IPS-18c (cell line): Measurements from ENCODE around the gene SLC26A4.

Experiments used
- H3K4me3 ChIP-seq: 2 replicates; pipeline ENCODE4 v1.7.0; 2013; ENCODE audit warnings: low read depth, mild to moderate bottlenecking, low read length, moderate library complexity; ENCODE audit not compliant: insufficient read depth
- H3K9me3 ChIP-seq: one replicate; pipeline ENCODE4 v1.6.1; 2013; ENCODE audit warnings: mild to moderate bottlenecking, low read length, moderate library complexity; ENCODE audit not compliant: control insufficient read depth, insufficient read depth

The SLC26A4 gene

DNA sequence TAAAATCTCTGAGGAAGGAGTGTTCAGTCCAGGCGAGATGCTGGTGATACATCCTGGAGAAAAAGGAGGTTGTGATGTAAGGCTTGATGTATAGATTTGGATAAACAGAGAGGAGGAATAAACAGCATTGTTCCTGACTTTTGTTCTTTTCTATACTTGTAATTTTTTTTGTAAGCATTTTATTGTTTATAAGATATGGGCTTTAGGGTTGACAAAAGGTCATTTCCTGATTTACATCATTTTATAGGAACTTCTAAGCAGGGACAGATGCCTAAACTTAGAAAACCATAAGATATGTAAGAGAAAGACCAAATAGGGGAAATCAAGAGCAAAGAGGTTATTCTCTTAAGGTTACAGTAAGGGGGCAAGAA lies 16.7 kb upstream of the SLC26A4 start:
- no peak overlapping the region for H3K4me3 ChIP-seq
- no peaks in the 10 kb centered on the region for H3K9me3 ChIP-seq

DNA sequence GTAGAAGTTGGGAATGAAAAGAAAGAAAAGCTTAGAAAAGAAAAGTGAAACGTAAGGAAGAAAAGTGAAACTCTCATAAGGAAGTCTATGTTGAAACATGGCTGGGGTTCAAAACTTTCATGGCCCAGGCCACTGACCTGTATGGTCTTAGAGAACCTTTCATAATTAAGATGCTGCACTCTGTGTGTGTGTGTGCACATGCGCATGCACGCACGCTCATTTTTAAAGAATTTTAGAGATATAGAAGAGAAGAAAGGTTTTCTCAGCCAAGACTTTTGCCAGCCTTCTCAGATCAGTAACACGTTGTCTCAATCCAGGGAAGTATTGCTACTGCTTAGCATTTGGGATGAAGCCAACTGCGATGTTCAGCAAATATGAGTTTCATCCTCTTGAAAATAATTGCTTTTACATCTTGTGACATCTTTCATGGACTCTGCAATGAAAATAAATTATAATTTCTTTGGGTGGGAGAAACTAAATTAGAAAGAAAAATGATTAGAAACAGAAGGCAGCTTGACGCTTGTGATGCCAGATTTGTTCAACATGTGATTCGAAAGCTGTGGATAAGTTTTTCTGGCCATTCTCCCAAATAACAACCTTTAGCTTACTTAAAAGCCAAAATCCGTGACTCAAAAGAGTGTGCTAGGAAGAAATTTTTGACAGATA lies 16.2 kb upstream of the SLC26A4 start:
- H3K9me3 ChIP-seq = no peaks in the 10 kb centered on the region
- H3K4me3 ChIP-seq = no peak overlapping the region

GRCh38 chr7:107652642-107653041 lies 8.0 kb upstream of the SLC26A4 start:
- Histone ChIP-seq H3K9me3 (peaks cover 5% of the 10 kb centered on the region), H3K4me3 (no peak overlapping the region)

DNA sequence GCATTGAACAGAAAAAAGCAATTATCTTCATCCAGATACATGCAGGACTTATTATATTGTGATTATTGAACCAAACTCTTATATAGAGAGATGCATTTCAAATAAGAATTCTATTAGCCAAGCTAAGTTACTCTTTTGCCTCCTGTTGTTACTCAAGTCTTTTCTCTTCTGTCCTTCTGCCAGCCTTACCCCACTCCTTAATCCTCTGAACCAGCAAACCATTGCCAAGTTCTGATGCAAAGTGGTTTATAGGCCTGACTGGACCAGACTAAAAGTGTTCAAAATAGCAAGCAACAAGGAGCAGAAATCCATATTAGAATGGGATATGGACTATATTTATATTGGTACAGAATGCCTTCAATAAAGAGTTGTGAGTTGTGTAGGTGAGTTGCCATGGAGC lies 2.2 kb upstream of the SLC26A4 start:
- no peak overlapping the region for H3K4me3 ChIP-seq
- H3K9me3 ChIP-seq = no peaks in the 10 kb centered on the region

DNA sequence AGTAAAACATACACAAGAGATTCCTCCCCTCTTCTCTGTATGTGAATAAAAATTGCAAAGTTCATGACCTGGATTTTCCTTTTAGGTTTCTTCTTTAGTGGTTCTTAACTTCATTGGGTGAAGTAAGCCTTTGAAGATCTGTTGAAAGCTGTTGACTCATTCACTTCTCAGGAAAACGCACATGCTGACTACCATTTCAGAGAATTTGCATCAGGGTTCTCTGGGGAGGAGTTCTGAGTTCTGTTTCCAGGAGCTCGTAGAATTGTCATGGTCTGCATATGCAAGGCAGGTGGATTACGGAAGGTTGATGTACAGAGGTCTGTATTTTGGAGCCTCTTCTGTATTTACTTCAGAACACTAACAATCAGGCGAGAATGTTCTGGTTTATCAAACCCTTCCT lies 962 bp upstream of the SLC26A4 start:
- no peak overlapping the region for H3K4me3 ChIP-seq
- H3K9me3 ChIP-seq = no peaks in the 10 kb centered on the region

DNA sequence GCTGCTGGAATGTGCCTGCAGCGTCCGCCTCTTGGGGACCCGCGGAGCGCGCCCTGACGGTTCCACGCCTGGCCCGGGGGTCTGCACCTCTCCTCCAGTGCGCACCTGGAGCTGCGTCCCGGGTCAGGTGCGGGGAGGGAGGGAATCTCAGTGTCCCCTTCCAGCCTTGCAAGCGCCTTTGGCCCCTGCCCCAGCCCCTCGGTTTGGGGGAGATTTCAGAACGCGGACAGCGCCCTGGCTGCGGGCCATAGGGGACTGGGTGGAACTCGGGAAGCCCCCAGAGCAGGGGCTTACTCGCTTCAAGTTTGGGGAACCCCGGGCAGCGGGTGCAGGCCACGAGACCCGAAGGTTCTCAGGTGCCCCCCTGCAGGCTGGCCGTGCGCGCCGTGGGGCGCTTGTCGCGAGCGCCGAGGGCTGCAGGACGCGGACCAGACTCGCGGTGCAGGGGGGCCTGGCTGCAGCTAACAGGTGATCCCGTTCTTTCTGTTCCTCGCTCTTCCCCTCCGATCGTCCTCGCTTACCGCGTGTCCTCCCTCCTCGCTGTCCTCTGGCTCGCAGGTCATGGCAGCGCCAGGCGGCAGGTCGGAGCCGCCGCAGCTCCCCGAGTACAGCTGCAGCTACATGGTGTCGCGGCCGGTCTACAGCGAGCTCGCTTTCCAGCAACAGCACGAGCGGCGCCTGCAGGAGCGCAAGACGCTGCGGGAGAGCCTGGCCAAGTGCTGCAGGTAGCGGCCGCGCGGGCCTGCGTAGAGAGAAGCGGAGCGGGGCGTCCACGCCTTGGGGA lies 645 bp downstream of the SLC26A4 start:
- Histone ChIP-seq H3K9me3 (no peaks in the 10 kb centered on the region), H3K4me3 (peak overlapping the region; percentile 50)

- Histone ChIP-seq H3K4me3 (peak overlapping the region; percentile 50), H3K9me3 (no peaks in the 10 kb centered on the region)
These were observed 1.3 kb downstream of the SLC26A4 start for GRCh38 chr7:107661865-107662379.

GRCh38 chr7:107663196-107663595 lies 2.6 kb downstream of the SLC26A4 start:
- no peak overlapping the region for H3K4me3 ChIP-seq
- H3K9me3 ChIP-seq = no peaks in the 10 kb centered on the region

- no peaks in the 10 kb centered on the region for H3K9me3 ChIP-seq
- no peak overlapping the region for H3K4me3 ChIP-seq
These were observed 6.2 kb downstream of the SLC26A4 start for GRCh38 chr7:107666790-107667189.

GRCh38 chr7:107667341-107667740 lies 6.7 kb downstream of the SLC26A4 start:
- Histone ChIP-seq H3K9me3 (no peaks in the 10 kb centered on the region), H3K4me3 (no peak overlapping the region)

DNA sequence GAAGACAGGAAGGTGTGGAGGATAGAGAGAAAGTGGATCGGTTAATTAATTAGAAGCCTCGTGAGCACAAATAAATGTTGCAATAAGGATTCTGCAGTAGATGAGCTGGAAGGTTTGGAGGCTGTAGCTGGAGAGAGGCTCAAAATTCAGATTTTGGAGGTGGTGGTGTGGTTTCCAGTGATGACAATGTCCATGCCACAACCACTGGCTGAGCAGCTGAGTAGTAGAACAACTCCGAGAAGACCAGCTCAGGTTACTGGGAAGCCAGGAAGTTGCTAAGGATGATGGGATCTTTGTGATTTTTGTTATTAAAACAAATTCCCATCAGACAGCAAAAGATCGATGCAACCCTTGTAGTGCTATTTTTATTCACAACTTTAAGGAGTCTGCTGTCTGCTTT lies 7.7 kb downstream of the SLC26A4 start:
- Histone ChIP-seq H3K4me3 (no peak overlapping the region), H3K9me3 (no peaks in the 10 kb centered on the region)

GRCh38 chr7:107672183-107672582 lies 11.6 kb downstream of the SLC26A4 start:
- Histone ChIP-seq H3K4me3 (no peak overlapping the region), H3K9me3 (no peaks in the 10 kb centered on the region)

DNA sequence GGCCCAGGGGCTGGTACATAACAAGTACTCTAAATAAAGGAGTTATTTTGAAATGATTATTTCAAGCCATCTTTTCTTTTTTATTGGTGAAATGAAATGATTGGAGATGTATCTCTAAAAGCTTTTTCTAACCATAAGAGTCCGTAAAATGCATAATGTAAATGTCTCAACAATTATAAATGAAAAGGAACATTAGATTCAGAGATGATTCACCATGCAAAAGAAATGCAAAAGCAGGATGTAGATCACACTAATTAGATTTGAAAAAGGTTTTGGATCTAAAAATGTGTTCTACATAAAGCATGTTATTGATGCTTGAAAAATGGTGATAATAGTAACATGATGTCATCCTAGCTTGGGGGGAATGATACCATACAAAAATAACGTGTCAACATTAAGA lies 15.6 kb downstream of the SLC26A4 start:
- Histone ChIP-seq H3K9me3 (no peaks in the 10 kb centered on the region), H3K4me3 (no peak overlapping the region)

DNA sequence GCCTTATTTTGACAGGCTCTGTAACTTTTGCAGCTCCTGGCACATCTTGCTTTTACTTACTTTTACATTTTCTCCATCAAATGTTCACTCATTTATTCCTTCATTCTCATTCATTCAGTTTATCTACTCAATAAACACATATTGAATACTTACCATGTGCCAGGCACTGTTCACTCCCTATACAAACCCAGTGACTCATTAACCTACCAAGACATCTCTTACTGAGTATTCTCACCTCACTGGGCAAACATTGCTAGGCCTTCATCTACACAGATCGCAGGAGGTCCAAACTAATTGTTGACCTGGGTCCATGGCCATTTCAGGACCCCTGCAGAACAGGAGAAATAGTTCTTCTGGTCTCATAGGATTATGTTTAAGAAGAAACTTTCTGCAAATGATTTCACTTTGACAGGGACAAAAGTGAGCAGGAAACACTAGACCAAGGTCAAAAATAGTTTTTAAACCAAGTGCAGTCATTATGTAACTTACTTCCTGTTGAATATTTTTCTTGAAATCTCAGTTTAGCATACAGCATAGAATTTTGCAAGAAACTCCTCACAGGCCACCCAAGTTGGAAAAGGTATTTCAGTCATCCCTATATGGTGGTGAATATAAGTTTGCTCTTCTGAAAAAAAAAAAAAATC lies 17.6 kb downstream of the SLC26A4 start:
- Histone ChIP-seq H3K4me3 (no peak overlapping the region), H3K9me3 (no peaks in the 10 kb centered on the region)

DNA sequence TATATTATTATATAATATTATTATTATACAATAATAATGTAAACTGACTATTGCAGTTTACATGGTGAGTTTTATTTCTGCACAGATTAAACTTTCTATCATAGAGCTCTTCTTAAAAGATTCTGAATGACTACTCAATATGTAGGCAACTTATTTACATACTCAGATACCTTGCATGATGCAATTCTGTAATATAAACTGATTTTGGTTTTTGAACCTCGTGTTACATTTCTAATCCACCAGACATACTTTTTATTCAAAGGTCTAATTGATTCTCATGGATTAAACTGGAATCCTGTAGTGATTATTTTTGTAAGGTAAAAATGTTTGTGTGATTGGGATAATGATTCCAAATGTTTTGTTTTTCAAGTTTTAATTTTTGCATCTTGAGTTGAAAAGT lies 19.9 kb downstream of the SLC26A4 start:
- Histone ChIP-seq H3K4me3 (no peak overlapping the region), H3K9me3 (no peaks in the 10 kb centered on the region)

- Histone ChIP-seq H3K4me3 (no peak overlapping the region), H3K9me3 (no peaks in the 10 kb centered on the region)
These were observed 22.3 kb downstream of the SLC26A4 start for GRCh38 chr7:107682886-107683285.

DNA sequence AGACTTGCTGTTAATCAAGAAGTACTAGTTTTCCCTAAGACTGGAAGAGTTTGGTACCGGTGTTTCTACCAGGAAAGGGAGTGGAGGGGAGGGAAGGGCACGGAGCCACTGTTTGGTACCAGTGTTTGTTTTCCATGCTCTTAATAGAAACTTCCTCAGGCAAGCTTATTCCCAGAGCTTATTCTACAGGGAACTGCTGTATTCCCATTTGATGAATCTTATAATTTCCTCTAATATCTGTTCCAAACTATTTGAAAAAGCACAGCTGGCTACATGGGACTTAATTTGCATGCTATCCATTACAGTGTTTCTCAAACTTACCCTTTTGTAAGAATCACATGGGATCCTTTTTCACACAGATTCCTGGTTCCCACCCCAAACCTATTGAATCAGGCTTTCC lies 23.7 kb downstream of the SLC26A4 start:
- Histone ChIP-seq H3K4me3 (no peak overlapping the region), H3K9me3 (no peaks in the 10 kb centered on the region)

- H3K9me3 ChIP-seq = no peaks in the 10 kb centered on the region
- H3K4me3 ChIP-seq = no peak overlapping the region
These were observed 24.4 kb downstream of the SLC26A4 start for GRCh38 chr7:107684947-107685463.
